ENCODE measurements around the gene ZNF213.
"Not testable (repeated sequence)": the region's sequence is repeated elsewhere in the genome, so short reads cannot be mapped to it uniquely, and the experiment has no call there.

Gene ZNF213

DNA sequence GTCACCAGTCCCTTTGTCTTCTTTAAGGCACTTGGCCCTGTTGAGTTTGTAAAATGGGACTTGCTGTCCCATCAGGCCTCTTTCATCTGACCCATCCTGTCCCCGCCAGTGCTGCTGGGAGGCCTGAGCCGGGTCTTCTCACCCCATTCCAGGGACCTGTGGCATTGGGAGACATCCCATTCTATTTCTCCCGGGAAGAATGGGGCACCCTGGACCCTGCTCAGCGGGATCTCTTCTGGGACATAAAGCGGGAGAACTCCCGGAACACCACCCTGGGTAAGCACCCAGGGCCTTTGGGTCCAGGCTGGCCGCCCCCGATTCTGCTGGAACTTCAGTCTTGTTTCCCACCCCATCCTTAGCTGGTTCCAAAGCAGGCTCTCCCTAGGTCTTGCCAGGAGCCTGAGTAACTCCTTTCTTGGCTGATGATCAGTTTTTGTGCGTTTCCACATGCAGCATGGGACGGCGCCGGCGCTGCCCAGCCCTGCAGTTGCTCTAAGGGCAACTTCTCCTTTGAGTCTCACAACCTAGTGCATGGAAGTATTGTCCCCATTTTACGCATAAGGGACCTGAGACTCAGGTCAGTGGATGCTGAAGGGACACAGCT, 4.1 kb downstream of the ZNF213 start:
- TF ChIP-seq, protein P1, sequence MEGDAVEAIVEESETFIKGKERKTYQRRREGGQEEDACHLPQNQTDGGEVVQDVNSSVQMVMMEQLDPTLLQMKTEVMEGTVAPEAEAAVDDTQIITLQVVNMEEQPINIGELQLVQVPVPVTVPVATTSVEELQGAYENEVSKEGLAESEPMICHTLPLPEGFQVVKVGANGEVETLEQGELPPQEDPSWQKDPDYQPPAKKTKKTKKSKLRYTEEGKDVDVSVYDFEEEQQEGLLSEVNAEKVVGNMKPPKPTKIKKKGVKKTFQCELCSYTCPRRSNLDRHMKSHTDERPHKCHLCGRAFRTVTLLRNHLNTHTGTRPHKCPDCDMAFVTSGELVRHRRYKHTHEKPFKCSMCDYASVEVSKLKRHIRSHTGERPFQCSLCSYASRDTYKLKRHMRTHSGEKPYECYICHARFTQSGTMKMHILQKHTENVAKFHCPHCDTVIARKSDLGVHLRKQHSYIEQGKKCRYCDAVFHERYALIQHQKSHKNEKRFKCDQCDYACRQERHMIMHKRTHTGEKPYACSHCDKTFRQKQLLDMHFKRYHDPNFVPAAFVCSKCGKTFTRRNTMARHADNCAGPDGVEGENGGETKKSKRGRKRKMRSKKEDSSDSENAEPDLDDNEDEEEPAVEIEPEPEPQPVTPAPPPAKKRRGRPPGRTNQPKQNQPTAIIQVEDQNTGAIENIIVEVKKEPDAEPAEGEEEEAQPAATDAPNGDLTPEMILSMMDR (IDR thresholded peaks at IDR 0.05; ENCODE audit: borderline replicate concordance, control extremely low read depth, extremely low read depth, insufficient read depth, missing control alignments), result no peak
- in situ Hi-C loops (cut with MboI; ENCODE audit: low sequenced_read_pairs, unreplicated experiment), result no loop called here
- DNase-seq (ENCODE audit: low spot score), result no peak

DNA sequence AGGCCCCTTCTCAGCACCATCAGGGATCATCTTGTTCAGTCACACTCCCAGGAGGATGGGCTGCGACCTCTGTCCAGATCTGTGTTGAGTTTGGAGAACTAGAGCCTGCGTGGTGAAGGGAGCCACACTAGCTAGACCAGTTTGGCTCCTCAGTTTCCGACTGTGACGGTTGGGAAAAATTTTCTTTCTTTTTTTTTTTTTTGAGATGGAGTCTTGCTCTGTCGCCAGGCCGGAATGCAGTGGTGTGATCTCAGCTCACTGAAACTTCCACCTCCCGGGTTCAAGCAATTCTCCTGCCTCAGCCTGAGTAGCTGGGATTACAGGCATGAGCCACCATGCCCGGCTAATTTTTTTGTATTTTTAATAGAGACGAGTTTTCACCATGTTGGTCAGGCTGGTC, 4.7 kb downstream of the ZNF213 start:
- in situ Hi-C loops (cut with MboI; ENCODE audit: low sequenced_read_pairs, unreplicated experiment); DNase-seq (ENCODE audit: low spot score): not testable (repeated sequence)

DNA sequence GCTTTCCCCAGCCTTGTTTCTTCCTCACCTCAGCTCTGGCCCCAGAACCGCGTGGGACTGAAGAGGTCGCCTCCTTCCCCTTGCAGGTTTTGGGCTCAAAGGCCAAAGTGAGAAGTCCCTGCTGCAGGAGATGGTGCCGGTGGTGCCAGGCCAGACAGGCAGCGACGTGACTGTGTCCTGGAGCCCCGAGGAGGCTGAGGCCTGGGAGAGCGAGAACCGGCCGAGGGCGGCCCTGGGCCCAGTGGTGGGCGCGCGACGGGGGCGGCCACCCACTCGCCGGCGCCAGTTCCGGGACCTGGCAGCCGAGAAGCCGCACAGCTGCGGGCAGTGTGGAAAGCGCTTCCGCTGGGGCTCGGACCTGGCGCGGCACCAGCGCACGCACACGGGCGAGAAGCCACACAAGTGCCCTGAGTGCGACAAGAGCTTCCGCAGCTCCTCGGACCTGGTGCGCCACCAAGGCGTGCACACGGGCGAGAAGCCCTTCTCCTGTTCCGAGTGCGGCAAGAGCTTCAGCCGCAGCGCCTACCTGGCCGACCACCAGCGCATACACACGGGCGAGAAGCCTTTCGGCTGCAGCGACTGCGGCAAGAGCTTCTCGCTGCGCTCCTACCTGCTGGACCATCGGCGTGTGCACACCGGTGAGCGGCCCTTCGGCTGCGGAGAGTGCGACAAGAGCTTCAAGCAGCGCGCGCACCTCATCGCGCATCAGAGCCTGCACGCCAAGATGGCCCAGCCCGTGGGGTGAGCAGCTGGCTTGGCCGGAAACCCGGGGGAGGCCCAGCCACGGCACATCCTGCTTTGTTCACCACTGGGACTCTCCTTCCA, 6.0 kb downstream of the ZNF213 start:
- in situ Hi-C loops (cut with MboI; ENCODE audit: low sequenced_read_pairs, unreplicated experiment), result no loop called here
- TF ChIP-seq, protein P1 (IDR thresholded peaks at IDR 0.05; ENCODE audit: borderline replicate concordance, control extremely low read depth, extremely low read depth, insufficient read depth, missing control alignments), result no peak
- no peak for DNase-seq (ENCODE audit: low spot score)

DNA sequence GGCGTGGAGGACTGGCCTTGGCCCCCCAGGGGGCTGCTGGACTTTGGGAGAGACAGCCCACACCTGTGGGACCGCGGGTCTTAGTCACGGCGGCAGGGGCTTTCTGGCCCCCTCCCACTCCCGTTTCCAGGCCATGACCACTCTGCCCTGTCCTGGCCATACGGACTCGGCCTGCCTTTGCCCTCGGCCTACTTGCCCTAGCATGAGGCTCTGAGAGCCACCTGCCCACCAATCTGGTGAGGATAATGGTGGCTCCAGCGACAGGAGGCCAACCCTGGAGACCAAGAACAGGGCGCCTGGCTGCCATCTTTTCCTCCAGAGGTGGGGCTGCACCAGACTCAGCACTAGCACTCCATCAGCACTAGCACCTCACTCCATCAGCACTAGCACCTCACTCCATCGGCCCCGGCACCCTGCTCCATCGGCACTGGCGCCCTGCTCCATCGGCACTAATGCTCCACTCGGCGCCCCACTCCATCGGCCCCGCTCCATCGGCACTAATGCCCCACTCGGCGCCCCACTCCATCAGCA, 7.0 kb downstream of the ZNF213 start:
- in situ Hi-C loops (cut with MboI; ENCODE audit: low sequenced_read_pairs, unreplicated experiment), result no loop called here
- TF ChIP-seq, protein P1 (IDR thresholded peaks at IDR 0.05; ENCODE audit: borderline replicate concordance, control extremely low read depth, extremely low read depth, insufficient read depth, missing control alignments), result no peak
- DNase-seq (ENCODE audit: low spot score), result no peak

DNA sequence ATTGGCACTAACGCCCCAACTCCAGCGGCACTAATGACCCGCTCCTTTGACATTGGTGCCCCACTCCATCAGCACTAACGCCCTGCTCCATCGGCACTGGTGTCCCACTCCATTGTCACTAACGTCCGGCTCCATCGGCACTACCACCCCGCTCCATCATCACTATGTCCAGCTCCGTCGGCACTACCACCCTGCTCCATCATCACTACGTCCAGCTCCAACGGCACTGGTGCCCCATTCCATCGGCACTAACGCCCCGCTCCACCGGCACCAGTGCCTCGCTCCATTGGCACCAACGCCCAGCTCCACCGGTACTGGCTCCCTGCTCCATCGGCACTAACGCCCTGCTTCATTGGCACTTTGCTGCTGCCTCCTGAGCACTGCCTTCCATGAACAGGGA, 7.5 kb downstream of the ZNF213 start:
- TF ChIP-seq, protein P1 (IDR thresholded peaks at IDR 0.05; ENCODE audit: borderline replicate concordance, control extremely low read depth, extremely low read depth, insufficient read depth, missing control alignments), result no peak
- in situ Hi-C loops (cut with MboI; ENCODE audit: low sequenced_read_pairs, unreplicated experiment), result no loop called here
- no peak for DNase-seq (ENCODE audit: low spot score)

DNA sequence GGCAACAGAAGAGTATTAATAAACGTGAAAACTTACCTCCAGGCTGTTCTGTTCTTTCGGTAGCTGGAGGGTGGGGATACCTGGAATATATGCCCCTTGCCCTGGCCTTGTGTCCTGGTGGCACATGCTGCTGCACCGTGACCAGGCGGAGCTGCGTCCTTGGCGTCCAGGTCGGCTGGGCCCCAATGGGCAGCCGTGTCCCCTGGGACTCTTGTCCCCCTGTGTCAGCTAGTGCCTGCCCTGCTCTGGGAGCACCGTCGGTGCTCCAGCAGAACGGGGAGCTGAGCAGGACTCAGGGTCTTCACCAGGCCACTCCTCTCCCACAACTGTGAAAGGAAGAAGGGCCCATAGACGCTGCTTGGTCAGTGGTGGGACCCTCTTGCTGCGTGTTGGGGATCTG, 7.9 kb downstream of the ZNF213 start:
- DNase-seq (ENCODE audit: low spot score), result no peak
- in situ Hi-C loops (cut with MboI; ENCODE audit: low sequenced_read_pairs, unreplicated experiment), result no loop called here
- TF ChIP-seq, protein P1 (IDR thresholded peaks at IDR 0.05; ENCODE audit: borderline replicate concordance, control extremely low read depth, extremely low read depth, insufficient read depth, missing control alignments), result no peak

DNA sequence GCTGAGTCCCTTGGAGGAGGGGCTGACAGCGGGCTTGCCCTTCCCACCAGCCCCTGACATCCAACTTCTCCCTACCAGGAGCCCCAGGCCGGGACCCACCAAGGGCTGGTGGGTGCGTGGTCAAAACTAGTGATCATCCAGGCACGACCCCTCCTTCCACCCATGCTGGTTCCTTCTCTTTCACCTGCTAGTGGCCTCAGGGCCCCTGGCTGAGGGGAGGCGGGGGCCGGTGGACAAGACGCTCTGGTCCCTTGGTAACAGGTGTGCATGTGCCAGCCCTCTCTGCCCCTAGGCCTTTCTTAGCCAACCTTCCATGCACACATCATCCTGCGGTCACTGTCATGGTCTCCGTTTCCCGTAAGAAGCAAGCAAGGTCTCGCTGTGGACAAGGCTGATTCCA, 8.4 kb downstream of the ZNF213 start:
- no peak for DNase-seq (ENCODE audit: low spot score)
- in situ Hi-C loops (cut with MboI; ENCODE audit: low sequenced_read_pairs, unreplicated experiment), result no loop called here
- TF ChIP-seq, protein P1 (IDR thresholded peaks at IDR 0.05; ENCODE audit: borderline replicate concordance, control extremely low read depth, extremely low read depth, insufficient read depth, missing control alignments), result no peak
